Measurements from ENCODE around the gene ABHD17B. TPM values are rescaled to one million over a fixed set of nuclear protein-coding genes. Genes with fewer than 3 reads are reported as not detected.

ABHD17B gene
- total RNA-seq, 4 donors from 2014 or later = 10.5 to 24.8 (median 15.9) TPM

- H3K27me3 ChIP-seq = no peaks in the 10 kb centered on the region
- TF ChIP-seq EP300 (IDR thresholded peaks at IDR 0.05) = no peak
- TF ChIP-seq CTCF (IDR thresholded peaks at IDR 0.05) = no peak
- no peak for TF ChIP-seq POLR2AphosphoS5 (IDR thresholded peaks at IDR 0.05)
- TF ChIP-seq POLR2A (IDR thresholded peaks at IDR 0.05) = no peak
- 80% methylated on average over 4 of the region's 4 CpGs; no CpG with 5 or more reads in 1 of the 2 donors for WGBS, 2 donors (ENCODE audit: low coverage in 1 of 2)
- H3K36me3 ChIP-seq = no peaks in the 10 kb centered on the region
- no peak for ATAC-seq
- no peaks in the 10 kb centered on the region for H3K9me3 ChIP-seq
- H3K27ac ChIP-seq = no peak overlapping the region
- H3K4me3 ChIP-seq = no peak overlapping the region
- no peaks in the 10 kb centered on the region for H3K4me1 ChIP-seq
Observed at GRCh38 chr9:71824257-71824656, 86.7 kb downstream of the ABHD17B start.

- no peaks in the 10 kb centered on the region for H3K27me3 ChIP-seq
- no peak overlapping the region for H3K4me3 ChIP-seq
- no peak overlapping the region for H3K27ac ChIP-seq
- no peaks in the 10 kb centered on the region for H3K36me3 ChIP-seq
- H3K4me1 ChIP-seq = no peaks in the 10 kb centered on the region
- no peak for ATAC-seq
- H3K9me3 ChIP-seq = no peaks in the 10 kb centered on the region
- no peak for TF ChIP-seq CTCF (IDR thresholded peaks at IDR 0.05)
Observed at GRCh38 chr9:71822935-71823334, 88.1 kb downstream of the ABHD17B start.

GRCh38 chr9:71822456-71822855 lies 88.5 kb downstream of the ABHD17B start:
- H3K27ac ChIP-seq = no peak overlapping the region
- ATAC-seq = no peak
- WGBS, 2 donors (ENCODE audit: low coverage in 1 of 2) = 60 to 78% methylated on average over 2 to 3 of the region's 3 CpGs
- H3K4me1 ChIP-seq = no peaks in the 10 kb centered on the region
- H3K9me3 ChIP-seq = no peaks in the 10 kb centered on the region
- H3K4me3 ChIP-seq = no peak overlapping the region
- TF ChIP-seq CTCF (IDR thresholded peaks at IDR 0.05) (no peak), EP300 (IDR thresholded peaks at IDR 0.05) (no peak), POLR2A (IDR thresholded peaks at IDR 0.05) (no peak), POLR2AphosphoS5 (IDR thresholded peaks at IDR 0.05) (no peak)
- H3K36me3 ChIP-seq = no peaks in the 10 kb centered on the region
- H3K27me3 ChIP-seq = no peaks in the 10 kb centered on the region

- H3K27me3 ChIP-seq = no peaks in the 10 kb centered on the region
- no peak for ATAC-seq
- no peaks in the 10 kb centered on the region for H3K36me3 ChIP-seq
- H3K27ac ChIP-seq = no peak overlapping the region
- 79 to 100% methylated on average over 3 of the region's 3 CpGs for WGBS, 2 donors (ENCODE audit: low coverage in 1 of 2)
- TF ChIP-seq POLR2A (IDR thresholded peaks at IDR 0.05) (no peak), CTCF (IDR thresholded peaks at IDR 0.05) (no peak), POLR2AphosphoS5 (IDR thresholded peaks at IDR 0.05) (no peak), EP300 (IDR thresholded peaks at IDR 0.05) (no peak)
- H3K9me3 ChIP-seq = no peaks in the 10 kb centered on the region
- no peak overlapping the region for H3K4me3 ChIP-seq
- no peaks in the 10 kb centered on the region for H3K4me1 ChIP-seq
Observed at GRCh38 chr9:71821405-71821804, 89.6 kb downstream of the ABHD17B start.

- no peaks in the 10 kb centered on the region for H3K4me1 ChIP-seq
- no peaks in the 10 kb centered on the region for H3K36me3 ChIP-seq
- no peak for ATAC-seq
- H3K4me3 ChIP-seq = no peak overlapping the region
- no peak overlapping the region for H3K27ac ChIP-seq
- no peaks in the 10 kb centered on the region for H3K27me3 ChIP-seq
- 64 to 72% methylated on average over 3 to 5 of the region's 6 CpGs for WGBS, 2 donors (ENCODE audit: low coverage in 1 of 2)
- H3K9me3 ChIP-seq = no peaks in the 10 kb centered on the region
- TF ChIP-seq EP300 (IDR thresholded peaks at IDR 0.05) = no peak
- TF ChIP-seq CTCF (IDR thresholded peaks at IDR 0.05) = no peak
- TF ChIP-seq POLR2AphosphoS5 (IDR thresholded peaks at IDR 0.05) = no peak
- TF ChIP-seq POLR2A (IDR thresholded peaks at IDR 0.05) = no peak
Observed at GRCh38 chr9:71820403-71820921, 90.5 kb downstream of the ABHD17B start.

Measured in gastroesophageal sphincter (tissue), 4 donors.